GM18508 (cell line): Measurements from ENCODE around the gene LAMB1.

Experiments
- ATAC-seq: cut with Tn5 transposase; IDR thresholded peaks from one replicate; pipeline ENCODE4 v1.9.1; 2021; ENCODE audit warnings: moderate number of reproducible peaks; ENCODE audit not compliant: insufficient read depth, unreplicated experiment

Gene LAMB1

GRCh38 chr7:108000875-108001763 is 1.8 kb downstream of the LAMB1 start:
- no peak for ATAC-seq

GRCh38 chr7:107999779-108000560 is 3.0 kb downstream of the LAMB1 start:
- ATAC-seq = no peak

GRCh38 chr7:107998660-107999480 is 4.1 kb downstream of the LAMB1 start:
- ATAC-seq = no peak

- ATAC-seq = no peak
Measured at GRCh38 chr7:107998150-107998549, 4.8 kb downstream of the LAMB1 start.

- ATAC-seq = no peak
Measured at GRCh38 chr7:107996072-107996882, 6.7 kb downstream of the LAMB1 start.

- no peak for ATAC-seq
Measured at GRCh38 chr7:107995184-107996071, 7.5 kb downstream of the LAMB1 start.

- ATAC-seq = no peak
Measured at GRCh38 chr7:107994421-107995030, 8.4 kb downstream of the LAMB1 start.

- no peak for ATAC-seq
Measured at GRCh38 chr7:107993891-107994291, 9.1 kb downstream of the LAMB1 start.

- no peak for ATAC-seq
Measured at GRCh38 chr7:107989618-107990373, 13.2 kb downstream of the LAMB1 start.

- ATAC-seq = no peak
Measured at GRCh38 chr7:107982918-107983389, 20.0 kb downstream of the LAMB1 start.

- no peak for ATAC-seq
Measured at GRCh38 chr7:107982042-107982840, 20.7 kb downstream of the LAMB1 start.

GRCh38 chr7:107981466-107981865 is 21.5 kb downstream of the LAMB1 start:
- ATAC-seq = no peak

GRCh38 chr7:107980671-107981190 is 22.2 kb downstream of the LAMB1 start:
- no peak for ATAC-seq

GRCh38 chr7:107980171-107980570 is 22.8 kb downstream of the LAMB1 start:
- ATAC-seq = no peak

GRCh38 chr7:107978815-107979408 is 24.0 kb downstream of the LAMB1 start:
- ATAC-seq = no peak

- no peak for ATAC-seq
Measured at GRCh38 chr7:107977048-107977447, 25.9 kb downstream of the LAMB1 start.
